CD1c-positive myeloid dendritic cell (primary cell): ENCODE data around the gene ANKEF1.

ENCODE experiments used
- DNase-seq: peaks from one replicate; pipeline ENCODE4 v3.0.0-alpha.2; 2016; ENCODE audit errors: extremely low spot score

Gene ANKEF1

DNA sequence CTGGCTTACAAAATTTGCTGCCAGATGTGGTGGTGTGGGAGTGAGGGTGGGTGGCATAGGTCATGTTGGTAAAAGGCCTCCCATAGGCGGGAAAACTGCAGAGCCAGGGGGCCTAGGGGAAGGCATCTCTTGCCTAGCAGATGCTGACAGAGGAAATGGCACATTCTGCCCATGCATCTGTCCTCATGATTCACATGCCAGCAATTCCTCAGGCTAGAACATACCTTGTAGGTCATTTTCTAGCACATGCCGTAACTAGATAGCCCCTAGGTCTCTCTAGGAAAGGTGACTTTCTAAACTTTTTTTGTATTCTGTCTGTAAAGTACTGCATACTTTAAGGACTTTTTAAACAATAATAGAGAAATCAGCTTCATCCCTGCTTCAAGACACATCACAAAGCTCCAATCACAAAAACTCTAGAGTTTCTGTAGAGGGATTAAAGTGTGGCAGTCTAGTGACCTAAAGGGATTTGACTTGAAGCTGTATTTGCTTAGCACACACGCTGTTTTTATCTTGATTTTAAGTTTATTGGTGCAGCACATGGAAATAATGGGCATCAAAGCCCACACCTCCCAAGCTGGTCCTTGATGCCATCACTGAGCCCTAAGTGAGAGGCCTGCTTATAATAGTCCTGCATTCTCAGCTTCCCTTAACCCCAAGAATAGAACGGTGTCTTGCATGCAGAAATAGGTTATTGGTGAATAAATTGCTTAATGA lies 55.2 kb downstream of the ANKEF1 start:
- DNase-seq, result no peak

DNA sequence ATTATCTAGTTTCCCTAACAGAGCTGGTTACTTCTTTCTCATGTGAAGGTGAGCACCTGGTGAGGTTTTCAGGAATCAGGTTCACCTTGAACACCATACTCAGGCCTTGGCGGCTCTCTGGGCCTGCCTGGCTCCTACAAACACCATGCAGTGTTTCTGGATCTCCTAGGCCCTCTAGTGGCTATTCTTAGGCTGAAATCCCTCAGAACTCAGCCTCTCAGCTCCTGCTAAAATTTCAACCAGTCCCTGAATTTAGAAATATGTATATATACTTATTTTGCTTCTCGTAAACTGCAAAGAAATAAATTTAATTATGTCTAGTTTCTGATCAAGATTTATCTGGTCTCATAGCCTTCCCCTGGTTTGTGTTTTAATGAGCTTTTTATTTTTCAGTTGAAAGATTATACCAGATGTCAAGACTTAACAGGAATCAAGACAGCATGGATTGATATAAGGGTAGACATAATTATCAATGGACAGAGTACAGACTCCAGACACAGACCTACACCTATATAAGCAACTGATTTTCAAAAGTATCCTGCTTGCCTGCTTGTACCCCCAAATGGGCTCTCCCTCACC lies 55.9 kb downstream of the ANKEF1 start:
- peak; percentile 64 for DNase-seq

DNA sequence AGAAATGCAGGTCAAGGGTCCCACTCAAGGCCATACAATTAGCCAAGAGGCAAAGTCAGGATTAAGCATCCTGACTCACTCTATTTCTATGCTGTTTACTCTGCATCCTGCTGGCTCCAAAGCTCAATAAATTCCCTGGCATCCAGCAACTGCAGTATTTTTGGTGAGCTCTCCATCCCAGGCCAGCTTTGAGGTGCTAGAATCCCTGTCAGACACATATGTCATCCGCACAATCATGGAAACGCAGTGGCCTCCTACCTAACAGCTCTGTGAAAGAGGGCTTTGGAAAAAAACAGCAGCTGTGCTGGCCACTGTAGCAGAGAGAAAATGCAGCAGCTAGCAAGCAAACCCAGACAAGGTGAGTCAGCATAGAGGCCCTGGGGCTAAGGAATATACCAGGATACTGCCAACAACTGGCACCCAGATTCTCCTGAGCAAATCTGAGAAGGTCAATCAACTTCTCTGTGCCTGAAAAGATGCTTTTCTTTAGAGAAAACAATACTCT lies 58.4 kb downstream of the ANKEF1 start:
- DNase-seq, result no peak

- no peak for DNase-seq
Observed at GRCh38 chr20:10094566-10095173, 59.9 kb downstream of the ANKEF1 start.

GRCh38 chr20:10096790-10097189 lies 62.0 kb downstream of the ANKEF1 start:
- DNase-seq, result no peak

- no peak for DNase-seq
Observed at GRCh38 chr20:10105046-10105445, 70.3 kb downstream of the ANKEF1 start.
